Measurements from ENCODE around the gene MORN5. TPM values are rescaled to one million over a fixed set of nuclear protein-coding genes. Genes with fewer than 3 reads are reported as not detected.
A peak's percentile ranks its signal among the peaks of the same experiment; 100 is the strongest.

Gene MORN5
- total and polyA plus RNA-seq, 4 donors, result not detected

DNA sequence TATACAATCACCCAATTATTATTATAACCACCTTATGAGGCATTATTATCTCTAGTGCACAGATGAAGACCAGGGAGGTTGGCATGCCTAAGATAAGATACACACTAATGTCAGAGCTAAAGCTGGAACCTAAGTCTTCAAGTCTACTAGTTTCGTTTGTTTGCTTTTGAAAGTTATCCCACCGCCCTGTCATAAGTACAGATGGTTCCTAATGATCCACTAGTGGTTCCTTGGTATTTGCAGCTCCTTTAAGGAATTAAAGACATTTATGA is 14.2 kb upstream of the MORN5 start:
- Histone ChIP-seq H3K4me1 (ENCODE audit: control insufficient read depth in 1 of 2, insufficient read depth in 2 of 2, low read length in 2 of 2) (no peaks in the 10 kb centered on the region), H3K9me3 (ENCODE audit: control insufficient read depth, low read length) (no peaks in the 10 kb centered on the region), H3K4me3 (ENCODE audit: low read length in 2 of 2) (no peak overlapping the region), H3K27me3 (ENCODE audit: control insufficient read depth in 1 of 2, insufficient read depth in 2 of 2, low read length in 1 of 2) (no peaks in the 10 kb centered on the region), H3K36me3 (ENCODE audit: control insufficient read depth in 1 of 2, insufficient read depth in 2 of 2, low read length in 1 of 2) (peaks cover 10 to 12% of the 10 kb centered on the region in 2 donors), H3K27ac (ENCODE audit: low read depth in 1 of 2, low read length in 2 of 2) (no peak overlapping the region)
- DNase-seq (no peak), ATAC-seq (ENCODE audit: low FRiP score) (no peak)
- 92% methylated on average over 2 of the region's 2 CpGs for WGBS, 2 donors
- intact Hi-C loops (cut with DNase I), result no loop called here

GRCh38 chr9:122151267-122151828 is 8.4 kb upstream of the MORN5 start:
- DNase-seq (no peak), ATAC-seq (ENCODE audit: low FRiP score) (no peak)
- Histone ChIP-seq H3K27me3 (ENCODE audit: control insufficient read depth in 1 of 2, insufficient read depth in 2 of 2, low read length in 1 of 2) (no peaks in the 10 kb centered on the region), H3K36me3 (ENCODE audit: control insufficient read depth in 1 of 2, insufficient read depth in 2 of 2, low read length in 1 of 2) (peaks cover 0 to 6% of the 10 kb centered on the region in 2 donors), H3K4me1 (ENCODE audit: control insufficient read depth in 1 of 2, insufficient read depth in 2 of 2, low read length in 2 of 2) (no peaks in the 10 kb centered on the region), H3K9me3 (ENCODE audit: control insufficient read depth, low read length) (no peaks in the 10 kb centered on the region), H3K27ac (ENCODE audit: low read depth in 1 of 2, low read length in 2 of 2) (no peak overlapping the region), H3K4me3 (ENCODE audit: low read length in 2 of 2) (no peak overlapping the region)
- intact Hi-C loops (cut with DNase I), result no loop called here
- 82 to 86% methylated on average over 4 of the region's 4 CpGs for WGBS, 2 donors

- no peak overlapping the region for H3K4me3 ChIP-seq (ENCODE audit: low read length in 2 of 2)
- intact Hi-C loops (cut with DNase I), result loop anchor here in 1 of 2 donors (5.0 kb wide), 1 partner anchor 107 kb away; the partner anchor contains the start of genes MRRF and RBM18
- WGBS, 2 donors, result 83% methylated on average over 4 of the region's 4 CpGs
- no peaks in the 10 kb centered on the region for H3K9me3 ChIP-seq (ENCODE audit: control insufficient read depth, low read length)
- H3K4me1 ChIP-seq (ENCODE audit: control insufficient read depth in 1 of 2, insufficient read depth in 2 of 2, low read length in 2 of 2), result peaks cover 0 to 2% of the 10 kb centered on the region in 2 donors
- DNase-seq, result no peak
- H3K27me3 ChIP-seq (ENCODE audit: control insufficient read depth in 1 of 2, insufficient read depth in 2 of 2, low read length in 1 of 2), result no peaks in the 10 kb centered on the region
- H3K36me3 ChIP-seq (ENCODE audit: control insufficient read depth in 1 of 2, insufficient read depth in 2 of 2, low read length in 1 of 2), result peaks cover 0 to 3% of the 10 kb centered on the region in 2 donors
- H3K27ac ChIP-seq (ENCODE audit: low read depth in 1 of 2, low read length in 2 of 2), result no peak overlapping the region
- no peak for ATAC-seq (ENCODE audit: low FRiP score)
These were observed 3.9 kb upstream of the MORN5 start for GRCh38 chr9:122155796-122156195.

DNA sequence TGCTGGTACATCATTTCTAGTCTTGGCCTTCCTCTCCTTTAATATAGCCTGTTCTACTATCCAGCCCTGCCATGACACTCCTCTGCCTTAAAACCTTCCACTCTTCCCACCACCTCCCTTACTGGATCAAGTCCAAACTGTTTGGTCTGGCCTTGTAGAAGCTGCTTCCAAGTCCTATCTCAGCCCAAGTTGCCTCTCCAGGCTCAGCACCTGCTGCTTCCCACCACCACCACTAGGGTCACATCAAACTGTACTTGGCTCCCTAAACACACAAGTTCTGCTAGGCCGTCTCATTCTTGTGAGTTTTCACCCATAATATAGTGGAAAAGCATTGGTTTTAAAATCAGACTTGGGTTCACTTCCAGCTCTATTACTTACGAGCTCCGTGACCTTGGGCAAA is 1.5 kb upstream of the MORN5 start:
- no peaks in the 10 kb centered on the region for H3K9me3 ChIP-seq (ENCODE audit: control insufficient read depth, low read length)
- ATAC-seq (ENCODE audit: low FRiP score) (no peak), DNase-seq (no peak)
- no peaks in the 10 kb centered on the region for H3K36me3 ChIP-seq (ENCODE audit: control insufficient read depth in 1 of 2, insufficient read depth in 2 of 2, low read length in 1 of 2)
- H3K4me1 ChIP-seq (ENCODE audit: control insufficient read depth in 1 of 2, insufficient read depth in 2 of 2, low read length in 2 of 2), result peaks cover 0 to 2% of the 10 kb centered on the region in 2 donors
- no peak overlapping the region for H3K4me3 ChIP-seq (ENCODE audit: low read length in 2 of 2)
- H3K27ac ChIP-seq (ENCODE audit: low read depth in 1 of 2, low read length in 2 of 2), result no peak overlapping the region
- 79% methylated on average over 3 of the region's 3 CpGs for WGBS, 2 donors
- intact Hi-C loops (cut with DNase I), result loop anchor here in 1 of 2 donors (5.0 kb wide), 1 partner anchor 104 kb away; the partner anchor contains the start of genes MRRF and RBM18
- H3K27me3 ChIP-seq (ENCODE audit: control insufficient read depth in 1 of 2, insufficient read depth in 2 of 2, low read length in 1 of 2), result no peaks in the 10 kb centered on the region

GRCh38 chr9:122159925-122160246 is 178 bp downstream of the MORN5 start:
- peak overlapping the region in 1 of 2 donors; percentile 99 for H3K4me3 ChIP-seq (ENCODE audit: low read length in 2 of 2)
- H3K4me1 ChIP-seq (ENCODE audit: control insufficient read depth in 1 of 2, insufficient read depth in 2 of 2, low read length in 2 of 2), result peaks cover 0 to 2% of the 10 kb centered on the region in 2 donors
- H3K27ac ChIP-seq (ENCODE audit: low read depth in 1 of 2, low read length in 2 of 2), result no peak overlapping the region
- WGBS, 2 donors, result 17 to 19% methylated on average over 6 of the region's 6 CpGs
- H3K36me3 ChIP-seq (ENCODE audit: control insufficient read depth in 1 of 2, insufficient read depth in 2 of 2, low read length in 1 of 2), result no peaks in the 10 kb centered on the region
- no peaks in the 10 kb centered on the region for H3K27me3 ChIP-seq (ENCODE audit: control insufficient read depth in 1 of 2, insufficient read depth in 2 of 2, low read length in 1 of 2)
- no peak for DNase-seq
- ATAC-seq (ENCODE audit: low FRiP score), result no peak
- intact Hi-C loops (cut with DNase I), result loop anchor here in 1 of 2 donors (5.0 kb wide), 1 partner anchor 102 kb away; the partner anchor contains the start of genes MRRF and RBM18
- no peaks in the 10 kb centered on the region for H3K9me3 ChIP-seq (ENCODE audit: control insufficient read depth, low read length)

DNA sequence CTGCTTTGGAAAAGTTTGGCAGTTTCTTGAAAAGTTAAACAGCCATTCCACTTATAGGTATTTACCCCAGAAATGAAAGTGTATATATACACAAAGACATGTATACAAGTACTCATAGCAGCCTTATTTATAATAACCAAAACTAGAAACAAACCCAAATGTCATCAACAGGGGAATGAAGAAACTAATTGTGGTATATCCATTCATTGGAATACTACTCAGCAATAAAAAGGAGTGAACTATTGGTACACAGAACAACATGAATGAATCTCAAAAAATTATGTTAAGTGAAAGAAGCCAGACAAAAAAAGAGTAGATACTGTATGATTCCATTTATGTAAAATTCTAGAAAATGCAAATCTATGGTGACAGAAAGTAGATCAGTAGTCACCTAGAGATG is 2.7 kb downstream of the MORN5 start:
- DNase-seq (no peak), ATAC-seq (ENCODE audit: low FRiP score) (no peak)
- intact Hi-C loops (cut with DNase I), result no loop called here
- Histone ChIP-seq H3K27ac (ENCODE audit: low read depth in 1 of 2, low read length in 2 of 2) (no peak overlapping the region), H3K27me3 (ENCODE audit: control insufficient read depth in 1 of 2, insufficient read depth in 2 of 2, low read length in 1 of 2) (no peaks in the 10 kb centered on the region), H3K4me1 (ENCODE audit: control insufficient read depth in 1 of 2, insufficient read depth in 2 of 2, low read length in 2 of 2) (peaks cover 0 to 2% of the 10 kb centered on the region in 2 donors), H3K36me3 (ENCODE audit: control insufficient read depth in 1 of 2, insufficient read depth in 2 of 2, low read length in 1 of 2) (no peaks in the 10 kb centered on the region), H3K4me3 (ENCODE audit: low read length in 2 of 2) (no peak overlapping the region), H3K9me3 (ENCODE audit: control insufficient read depth, low read length) (no peaks in the 10 kb centered on the region)

DNA sequence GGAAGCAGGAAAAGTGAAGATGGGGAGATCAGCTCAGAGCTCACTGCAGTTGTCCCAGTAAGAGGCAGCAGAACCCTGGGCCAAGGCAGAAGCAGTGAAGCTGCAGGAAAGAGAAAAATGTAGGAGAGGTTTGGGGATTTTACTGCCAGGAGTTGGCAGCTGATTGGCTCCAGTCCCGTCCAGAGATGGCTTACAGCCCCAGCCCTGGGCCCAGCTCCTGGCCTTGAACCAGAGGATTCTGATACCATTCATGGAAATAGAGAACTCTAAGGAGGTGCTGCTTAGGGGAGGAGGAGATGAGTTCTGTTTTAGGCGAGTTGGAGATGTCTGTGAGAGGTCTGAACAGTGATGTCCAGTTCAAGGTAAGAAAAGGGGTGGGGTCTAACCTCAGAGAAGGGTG is 4.6 kb downstream of the MORN5 start:
- H3K4me1 ChIP-seq (ENCODE audit: control insufficient read depth in 1 of 2, insufficient read depth in 2 of 2, low read length in 2 of 2), result no peaks in the 10 kb centered on the region
- intact Hi-C loops (cut with DNase I), result no loop called here
- H3K27me3 ChIP-seq (ENCODE audit: control insufficient read depth in 1 of 2, insufficient read depth in 2 of 2, low read length in 1 of 2), result no peaks in the 10 kb centered on the region
- no peak for ATAC-seq (ENCODE audit: low FRiP score)
- H3K9me3 ChIP-seq (ENCODE audit: control insufficient read depth, low read length), result no peaks in the 10 kb centered on the region
- WGBS, 2 donors, result 3 to 7% methylated on average over 2 of the region's 2 CpGs
- no peak for DNase-seq
- no peak overlapping the region for H3K27ac ChIP-seq (ENCODE audit: low read depth in 1 of 2, low read length in 2 of 2)
- no peak overlapping the region for H3K4me3 ChIP-seq (ENCODE audit: low read length in 2 of 2)
- no peaks in the 10 kb centered on the region for H3K36me3 ChIP-seq (ENCODE audit: control insufficient read depth in 1 of 2, insufficient read depth in 2 of 2, low read length in 1 of 2)

DNA sequence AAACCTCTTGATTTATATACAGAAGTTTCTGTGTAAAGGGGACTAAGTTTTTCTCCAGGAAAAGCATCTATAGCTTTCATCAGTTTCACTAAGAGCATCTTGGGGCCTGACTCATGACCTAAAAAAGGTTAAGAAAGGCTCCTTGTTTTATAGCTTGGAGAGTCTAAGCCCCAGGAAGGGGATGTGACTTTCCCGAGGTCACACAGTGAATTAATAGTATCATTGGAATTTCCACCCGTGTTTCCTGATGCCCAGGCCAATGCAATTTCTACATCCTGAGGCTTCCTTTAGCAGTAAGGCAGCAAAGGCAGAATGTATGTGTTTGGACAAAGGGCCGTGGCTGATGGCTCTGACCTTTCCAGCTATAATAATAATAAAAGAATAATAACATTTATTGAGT is 8.6 kb downstream of the MORN5 start:
- Histone ChIP-seq H3K9me3 (ENCODE audit: control insufficient read depth, low read length) (peaks cover 2% of the 10 kb centered on the region), H3K36me3 (ENCODE audit: control insufficient read depth in 1 of 2, insufficient read depth in 2 of 2, low read length in 1 of 2) (no peaks in the 10 kb centered on the region), H3K27me3 (ENCODE audit: control insufficient read depth in 1 of 2, insufficient read depth in 2 of 2, low read length in 1 of 2) (no peaks in the 10 kb centered on the region), H3K4me1 (ENCODE audit: control insufficient read depth in 1 of 2, insufficient read depth in 2 of 2, low read length in 2 of 2) (no peaks in the 10 kb centered on the region), H3K27ac (ENCODE audit: low read depth in 1 of 2, low read length in 2 of 2) (no peak overlapping the region), H3K4me3 (ENCODE audit: low read length in 2 of 2) (no peak overlapping the region)
- intact Hi-C loops (cut with DNase I), result no loop called here
- no peak for ATAC-seq (ENCODE audit: low FRiP score)
- 45 to 49% methylated on average over 3 of the region's 3 CpGs for WGBS, 2 donors
- DNase-seq, result no peak

DNA sequence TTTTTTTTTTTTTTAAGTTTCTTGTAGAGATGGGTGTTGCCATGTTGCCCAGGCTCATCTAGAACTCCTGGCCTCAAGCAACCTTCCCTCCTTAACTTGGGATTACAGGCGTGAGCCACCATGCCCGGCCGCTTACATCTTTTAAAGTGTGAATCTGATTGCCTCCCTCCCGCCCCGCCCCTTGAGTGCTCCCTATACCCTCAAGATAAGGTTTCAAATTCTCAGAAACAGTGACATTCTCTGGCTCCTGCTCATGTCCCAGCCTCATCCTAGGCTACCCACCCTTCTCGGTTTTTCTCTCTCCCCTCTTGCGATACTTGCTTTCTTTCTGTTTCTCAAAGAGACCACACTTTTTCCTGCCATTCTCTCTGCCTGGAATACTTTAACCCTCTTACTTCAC is 12.4 kb downstream of the MORN5 start:
- no peaks in the 10 kb centered on the region for H3K4me1 ChIP-seq (ENCODE audit: control insufficient read depth in 1 of 2, insufficient read depth in 2 of 2, low read length in 2 of 2)
- intact Hi-C loops (cut with DNase I), result no loop called here
- DNase-seq (no peak), ATAC-seq (ENCODE audit: low FRiP score) (no peak)
- no peak overlapping the region for H3K4me3 ChIP-seq (ENCODE audit: low read length in 2 of 2)
- 79 to 82% methylated on average over 7 of the region's 7 CpGs for WGBS, 2 donors
- H3K36me3 ChIP-seq (ENCODE audit: control insufficient read depth in 1 of 2, insufficient read depth in 2 of 2, low read length in 1 of 2), result no peaks in the 10 kb centered on the region
- H3K27me3 ChIP-seq (ENCODE audit: control insufficient read depth in 1 of 2, insufficient read depth in 2 of 2, low read length in 1 of 2), result no peaks in the 10 kb centered on the region
- peaks cover 2% of the 10 kb centered on the region for H3K9me3 ChIP-seq (ENCODE audit: control insufficient read depth, low read length)
- no peak overlapping the region for H3K27ac ChIP-seq (ENCODE audit: low read depth in 1 of 2, low read length in 2 of 2)
